Sigmoid colon (tissue), 4 donors: ENCODE data around the gene EFL1.

Experiments
- POLR2A ChIP-seq, 2 donors: fragments of 450-650 bp; IDR thresholded peaks; one replicate each; pipeline ENCODE4 v1.6.1; 2016; ENCODE audit warnings: antibody characterized with exemption in 2 of 2, mild to moderate bottlenecking in 2 of 2, moderate library complexity in 2 of 2
- POLR2AphosphoS5 ChIP-seq, 4 donors: sonication (generic); formaldehyde crosslinking; IDR thresholded peaks; one replicate each; pipeline ENCODE4 v1.6.1; 2017; ENCODE audit warnings: antibody characterized with exemption in 4 of 4
- TF ChIP-seq, protein P1 (sequence below), 4 experiments: fragments of 450-650 bp in 3 of 4; fragments of 200-600 bp in 1 of 4; IDR thresholded peaks; one replicate each; pipeline ENCODE4 v1.5.1; 2016 to 2019; ENCODE audit warnings: antibody characterized with exemption in 4 of 4, mild to moderate bottlenecking in 3 of 4, moderate library complexity in 2 of 4

GRCh38 chr15:82146990-82147461 lies 115.5 kb downstream of the EFL1 start:
- TF ChIP-seq POLR2A (IDR thresholded peaks at IDR 0.05) (no peak), POLR2AphosphoS5 (IDR thresholded peaks at IDR 0.05) (peak in 1 of 4 donors; percentile 24)
- TF ChIP-seq, protein P1, sequence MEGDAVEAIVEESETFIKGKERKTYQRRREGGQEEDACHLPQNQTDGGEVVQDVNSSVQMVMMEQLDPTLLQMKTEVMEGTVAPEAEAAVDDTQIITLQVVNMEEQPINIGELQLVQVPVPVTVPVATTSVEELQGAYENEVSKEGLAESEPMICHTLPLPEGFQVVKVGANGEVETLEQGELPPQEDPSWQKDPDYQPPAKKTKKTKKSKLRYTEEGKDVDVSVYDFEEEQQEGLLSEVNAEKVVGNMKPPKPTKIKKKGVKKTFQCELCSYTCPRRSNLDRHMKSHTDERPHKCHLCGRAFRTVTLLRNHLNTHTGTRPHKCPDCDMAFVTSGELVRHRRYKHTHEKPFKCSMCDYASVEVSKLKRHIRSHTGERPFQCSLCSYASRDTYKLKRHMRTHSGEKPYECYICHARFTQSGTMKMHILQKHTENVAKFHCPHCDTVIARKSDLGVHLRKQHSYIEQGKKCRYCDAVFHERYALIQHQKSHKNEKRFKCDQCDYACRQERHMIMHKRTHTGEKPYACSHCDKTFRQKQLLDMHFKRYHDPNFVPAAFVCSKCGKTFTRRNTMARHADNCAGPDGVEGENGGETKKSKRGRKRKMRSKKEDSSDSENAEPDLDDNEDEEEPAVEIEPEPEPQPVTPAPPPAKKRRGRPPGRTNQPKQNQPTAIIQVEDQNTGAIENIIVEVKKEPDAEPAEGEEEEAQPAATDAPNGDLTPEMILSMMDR (IDR thresholded peaks at IDR 0.05), result no peak
